ENCODE data around the gene RPS6KA2. TPM values are rescaled to one million over a fixed set of nuclear protein-coding genes. Genes with fewer than 3 reads are reported as not detected.

RPS6KA2 gene
- polyA plus RNA-seq, 6 donors from 2014 or later: 2.1 to 5.4 (median 4.6) TPM

GRCh38 chr6:166460473-166461437 is 166.3 kb downstream of the RPS6KA2 start:
- Mint-ChIP-seq H3K4me3 (peak overlapping the region in 7 of 8 donors; percentile 8 to 84 (median 61)), H3K36me3 (peaks cover 7 to 12% of the 10 kb centered on the region in 2 donors)
- peak in 1 of 2 donors; percentile 20 for ATAC-seq (ENCODE audit: low read depth in 2 of 2)

GRCh38 chr6:166459906-166460305 is 167.1 kb downstream of the RPS6KA2 start:
- Mint-ChIP-seq H3K36me3 (peaks cover 7 to 12% of the 10 kb centered on the region in 2 donors), H3K9me3 (peaks cover 4 to 16% (median 5%) of the 10 kb centered on the region in 7 donors), H3K27me3 (no peaks in the 10 kb centered on the region), H3K27ac (peak overlapping the region in 1 of 6 donors; percentile 93), H3K4me1 (peaks cover 31 to 44% (median 44%) of the 10 kb centered on the region in 3 donors), H3K4me3 (peak overlapping the region in 1 of 8 donors; percentile 61)
- no peak for ATAC-seq (ENCODE audit: low read depth in 2 of 2)
- DNase-seq: no peak

More at GRCh38 chr6:166460473-166461437, 166.3 kb downstream of the RPS6KA2 start:
- Mint-ChIP-seq H3K27ac (peak overlapping the region in 3 of 6 donors; percentile 54 to 93 (median 70)), H3K4me1 (peaks cover 31 to 45% (median 44%) of the 10 kb centered on the region in 3 donors), H3K27me3 (no peaks in the 10 kb centered on the region), H3K9me3 (peaks cover 4 to 16% (median 5%) of the 10 kb centered on the region in 7 donors)
- no peak for DNase-seq

GRCh38 chr6:166459272-166459671 is 167.8 kb downstream of the RPS6KA2 start:
- peaks cover 7 to 12% of the 10 kb centered on the region in 2 donors for H3K36me3 Mint-ChIP-seq
- peak overlapping the region in 1 of 6 donors; percentile 59 for H3K27ac Mint-ChIP-seq
- ATAC-seq (ENCODE audit: low read depth in 2 of 2) (no peak), DNase-seq (no peak)
- H3K9me3 Mint-ChIP-seq: peaks cover 4 to 16% (median 5%) of the 10 kb centered on the region in 7 donors
- H3K4me3 Mint-ChIP-seq: peak overlapping the region in 1 of 8 donors; percentile 55
- no peaks in the 10 kb centered on the region for H3K27me3 Mint-ChIP-seq
- H3K4me1 Mint-ChIP-seq: peaks cover 31 to 44% (median 44%) of the 10 kb centered on the region in 3 donors

- peaks cover 14 to 22% (median 18%) of the 10 kb centered on the region in 3 donors for H3K4me1 Mint-ChIP-seq
- DNase-seq (no peak), ATAC-seq (ENCODE audit: low read depth in 2 of 2) (peak; percentile 62 to 72)
- H3K27me3 Mint-ChIP-seq: peaks cover 0 to 5% (median 3%) of the 10 kb centered on the region in 3 donors
- H3K36me3 Mint-ChIP-seq: peaks cover 7 to 22% of the 10 kb centered on the region in 2 donors
- H3K4me3 Mint-ChIP-seq: peak overlapping the region in 1 of 8 donors; percentile 30
- H3K27ac Mint-ChIP-seq: peak overlapping the region in 3 of 6 donors; percentile 61 to 86 (median 66)
- H3K9me3 Mint-ChIP-seq: peaks cover 4 to 16% (median 5%) of the 10 kb centered on the region in 7 donors
Observed at GRCh38 chr6:166456395-166457156, 170.5 kb downstream of the RPS6KA2 start.

GRCh38 chr6:166454692-166455515 is 172.1 kb downstream of the RPS6KA2 start:
- Mint-ChIP-seq H3K27ac (no peak overlapping the region), H3K27me3 (peaks cover 0 to 5% (median 4%) of the 10 kb centered on the region in 3 donors), H3K9me3 (peaks cover 4 to 16% (median 5%) of the 10 kb centered on the region in 7 donors), H3K4me3 (no peak overlapping the region), H3K36me3 (peaks cover 7 to 22% of the 10 kb centered on the region in 2 donors), H3K4me1 (peaks cover 0 to 7% (median 3%) of the 10 kb centered on the region in 3 donors)
- ATAC-seq (ENCODE audit: low read depth in 2 of 2): no peak
- DNase-seq: no peak

- H3K27me3 Mint-ChIP-seq: peaks cover 0 to 5% (median 4%) of the 10 kb centered on the region in 3 donors
- DNase-seq (no peak), ATAC-seq (ENCODE audit: low read depth in 2 of 2) (no peak)
- H3K4me3 Mint-ChIP-seq: no peak overlapping the region
- H3K4me1 Mint-ChIP-seq: peaks cover 0 to 6% (median 3%) of the 10 kb centered on the region in 3 donors
- no peak overlapping the region for H3K27ac Mint-ChIP-seq
- H3K36me3 Mint-ChIP-seq: peaks cover 12 to 27% of the 10 kb centered on the region in 2 donors
- H3K9me3 Mint-ChIP-seq: peaks cover 4 to 12% (median 5%) of the 10 kb centered on the region in 7 donors
Observed at GRCh38 chr6:166453651-166454050, 173.4 kb downstream of the RPS6KA2 start.

- H3K36me3 Mint-ChIP-seq: peaks cover 16 to 23% of the 10 kb centered on the region in 2 donors
- no peak for ATAC-seq (ENCODE audit: low read depth in 2 of 2)
- no peaks in the 10 kb centered on the region for H3K4me1 Mint-ChIP-seq
- H3K9me3 Mint-ChIP-seq: peaks cover 0 to 6% (median 0%) of the 10 kb centered on the region in 7 donors
- no peak for DNase-seq
- H3K27me3 Mint-ChIP-seq: peaks cover 0 to 7% (median 5%) of the 10 kb centered on the region in 3 donors
- H3K27ac Mint-ChIP-seq: no peak overlapping the region
- no peak overlapping the region for H3K4me3 Mint-ChIP-seq
Observed at GRCh38 chr6:166450167-166450873, 176.7 kb downstream of the RPS6KA2 start.

GRCh38 chr6:166449641-166450040 is 177.4 kb downstream of the RPS6KA2 start:
- Mint-ChIP-seq H3K36me3 (peaks cover 16 to 23% of the 10 kb centered on the region in 2 donors), H3K27me3 (peaks cover 0 to 7% (median 6%) of the 10 kb centered on the region in 3 donors), H3K27ac (no peak overlapping the region), H3K9me3 (peaks cover 0 to 6% (median 0%) of the 10 kb centered on the region in 7 donors), H3K4me1 (no peaks in the 10 kb centered on the region), H3K4me3 (no peak overlapping the region)
- no peak for ATAC-seq (ENCODE audit: low read depth in 2 of 2)
- DNase-seq: no peak

- DNase-seq: no peak
- H3K4me1 Mint-ChIP-seq: no peaks in the 10 kb centered on the region
- ATAC-seq (ENCODE audit: low read depth in 2 of 2): no peak
- H3K9me3 Mint-ChIP-seq: peaks cover 0 to 6% (median 0%) of the 10 kb centered on the region in 7 donors
- H3K27me3 Mint-ChIP-seq: peaks cover 0 to 12% (median 12%) of the 10 kb centered on the region in 3 donors
- H3K36me3 Mint-ChIP-seq: peaks cover 20 to 23% of the 10 kb centered on the region in 2 donors
- no peak overlapping the region for H3K4me3 Mint-ChIP-seq
- no peak overlapping the region for H3K27ac Mint-ChIP-seq
Observed at GRCh38 chr6:166449036-166449435, 178.0 kb downstream of the RPS6KA2 start.

GRCh38 chr6:166448432-166448831 is 178.6 kb downstream of the RPS6KA2 start:
- peaks cover 0 to 3% (median 0%) of the 10 kb centered on the region in 7 donors for H3K9me3 Mint-ChIP-seq
- ATAC-seq (ENCODE audit: low read depth in 2 of 2) (no peak), DNase-seq (no peak)
- H3K27me3 Mint-ChIP-seq: peaks cover 0 to 13% (median 12%) of the 10 kb centered on the region in 3 donors
- peaks cover 20% of the 10 kb centered on the region in 2 donors for H3K36me3 Mint-ChIP-seq
- H3K4me1 Mint-ChIP-seq: no peaks in the 10 kb centered on the region
- H3K27ac Mint-ChIP-seq: no peak overlapping the region
- no peak overlapping the region for H3K4me3 Mint-ChIP-seq

- H3K9me3 Mint-ChIP-seq: no peaks in the 10 kb centered on the region
- H3K4me3 Mint-ChIP-seq: no peak overlapping the region
- H3K36me3 Mint-ChIP-seq: peaks cover 13 to 20% of the 10 kb centered on the region in 2 donors
- no peak overlapping the region for H3K27ac Mint-ChIP-seq
- DNase-seq (no peak), ATAC-seq (ENCODE audit: low read depth in 2 of 2) (no peak)
- H3K4me1 Mint-ChIP-seq: peaks cover 0 to 4% (median 0%) of the 10 kb centered on the region in 3 donors
- peaks cover 3 to 23% (median 11%) of the 10 kb centered on the region in 3 donors for H3K27me3 Mint-ChIP-seq
Observed at GRCh38 chr6:166446567-166447065, 180.4 kb downstream of the RPS6KA2 start.

All from naive B cell (primary cell).